Measurements from ENCODE around the gene CIZ1. TPM values are rescaled to one million over a fixed set of nuclear protein-coding genes. Genes with fewer than 3 reads are reported as not detected.

CIZ1 gene
- total RNA-seq, 2 donors from 2014 or later, result 67.1 to 68.5 TPM

- intact Hi-C loops (cut with DNase I), result no loop called here
- peak; percentile 12 for DNase-seq
- no peak for ATAC-seq
Observed at GRCh38 chr9:128152133-128153059, 39.0 kb downstream of the CIZ1 start.

- ATAC-seq (no peak), DNase-seq (peak; percentile 16)
- intact Hi-C loops (cut with DNase I), result no loop called here
Observed at GRCh38 chr9:128151309-128152132, 39.9 kb downstream of the CIZ1 start.

GRCh38 chr9:128150594-128151308, 40.6 kb downstream of the CIZ1 start:
- intact Hi-C loops (cut with DNase I), result no loop called here
- ATAC-seq, result peak in 1 of 2 donors; percentile 4
- peak; percentile 20 for DNase-seq

GRCh38 chr9:128149951-128150593, 41.3 kb downstream of the CIZ1 start:
- intact Hi-C loops (cut with DNase I), result no loop called here
- DNase-seq (peak; percentile 20), ATAC-seq (no peak)

- peak; percentile 15 for DNase-seq
- peak in 1 of 2 donors; percentile 27 for ATAC-seq
- intact Hi-C loops (cut with DNase I), result no loop called here
Observed at GRCh38 chr9:128149001-128149701, 42.2 kb downstream of the CIZ1 start, which contains the start of gene LCN2. Gene LCN2, plus strand, starts transcription at chr9:128149453. Its CDS starts 73 bp downstream, at chr9:128149526.

- DNase-seq, result peak; percentile 15
- intact Hi-C loops (cut with DNase I), result no loop called here
- ATAC-seq, result no peak
Observed at GRCh38 chr9:128148509-128149000, 42.8 kb downstream of the CIZ1 start.

GRCh38 chr9:128146591-128147120, 44.7 kb downstream of the CIZ1 start:
- DNase-seq (no peak), ATAC-seq (no peak)
- intact Hi-C loops (cut with DNase I), result no loop called here

GRCh38 chr9:128145951-128146351, 45.4 kb downstream of the CIZ1 start:
- intact Hi-C loops (cut with DNase I), result no loop called here
- no peak for DNase-seq
- no peak for ATAC-seq

GRCh38 chr9:128145536-128145935, 45.8 kb downstream of the CIZ1 start:
- intact Hi-C loops (cut with DNase I), result no loop called here
- DNase-seq (no peak), ATAC-seq (no peak)

GRCh38 chr9:128144239-128145181, 46.9 kb downstream of the CIZ1 start:
- peak; percentile 8 for DNase-seq
- ATAC-seq, result no peak
- intact Hi-C loops (cut with DNase I), result no loop called here

- ATAC-seq (no peak), DNase-seq (peak; percentile 12)
- intact Hi-C loops (cut with DNase I), result no loop called here
Observed at GRCh38 chr9:128143525-128144238, 47.7 kb downstream of the CIZ1 start.

GRCh38 chr9:128142596-128142995, 48.8 kb downstream of the CIZ1 start:
- DNase-seq (peak; percentile 4), ATAC-seq (no peak)
- intact Hi-C loops (cut with DNase I), result no loop called here

- ATAC-seq, result peak in 1 of 2 donors; percentile 18
- intact Hi-C loops (cut with DNase I), result no loop called here
- peak; percentile 20 for DNase-seq
Observed at GRCh38 chr9:128142061-128142460, 49.3 kb downstream of the CIZ1 start.

GRCh38 chr9:128141604-128142003, 49.8 kb downstream of the CIZ1 start:
- intact Hi-C loops (cut with DNase I), result no loop called here
- ATAC-seq, result no peak
- peak; percentile 6 for DNase-seq

- no peak for DNase-seq
- intact Hi-C loops (cut with DNase I), result no loop called here
- ATAC-seq, result no peak
Observed at GRCh38 chr9:128139621-128140020, 51.8 kb downstream of the CIZ1 start.

- no peak for ATAC-seq
- intact Hi-C loops (cut with DNase I), result no loop called here
- no peak for DNase-seq
Observed at GRCh38 chr9:128138001-128138400, 53.4 kb downstream of the CIZ1 start.
